Measurements from ENCODE around the gene KIAA0040.

The KIAA0040 gene

DNA sequence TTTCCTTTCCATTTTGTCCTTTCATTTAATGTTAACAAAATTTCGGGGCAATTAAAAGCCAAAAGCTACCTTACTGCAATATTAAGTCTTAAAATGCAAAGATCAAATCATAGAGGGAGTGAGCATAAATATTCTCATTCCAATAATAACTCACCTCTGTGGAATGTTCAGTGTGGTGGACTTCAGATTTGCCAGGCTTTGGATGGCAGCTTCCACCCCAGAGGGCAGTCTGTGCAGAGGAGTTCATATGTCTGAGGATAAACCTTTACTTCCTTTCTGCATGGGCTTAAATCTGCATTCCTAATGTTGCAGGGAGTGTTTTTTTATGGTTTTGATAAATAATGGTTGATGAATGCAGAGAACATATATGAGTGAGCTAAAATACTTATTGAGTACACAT is 16.3 kb downstream of the KIAA0040 start:
- Histone ChIP-seq H3K23ac (ENCODE audit: low read length in 2 of 2) (no peak overlapping the region), H4K91ac (ENCODE audit: low read length) (no peak overlapping the region), H3K18ac (ENCODE audit: low read depth in 1 of 2, low read length in 2 of 2) (no peak overlapping the region), H3K9me3 (ENCODE audit: control insufficient read depth, low read length) (no peaks in the 10 kb centered on the region), H3K36me3 (ENCODE audit: control insufficient read depth in 1 of 2, insufficient read depth in 2 of 2, low read depth in 1 of 2, low read length in 2 of 2) (no peaks in the 10 kb centered on the region), H2AK5ac (ENCODE audit: low read length, severe bottlenecking) (no peak overlapping the region), H4K8ac (ENCODE audit: low read length) (no peak overlapping the region), H3K4me2 (ENCODE audit: low read length, poor library complexity, severe bottlenecking) (no peak overlapping the region), H3K4me3 (ENCODE audit: insufficient read depth in 1 of 2, low read depth in 1 of 2, low read length in 2 of 2) (no peak overlapping the region), H3K79me1 (replicated peaks; ENCODE audit: low read length, poor library complexity, severe bottlenecking) (no peaks in the 10 kb centered on the region), H2BK12ac (ENCODE audit: low read length in 2 of 2) (no peak overlapping the region), H2AFZ (ENCODE audit: low read depth, low read length) (no peak overlapping the region), H2BK120ac (ENCODE audit: low read depth, low read length) (no peak overlapping the region), H2BK5ac (ENCODE audit: low read depth, low read length, poor library complexity, severe bottlenecking) (no peak overlapping the region), H3K4me1 (ENCODE audit: control insufficient read depth, insufficient read depth, low read depth, low read length) (no peaks in the 10 kb centered on the region), H3K9ac (ENCODE audit: low read length) (no peak overlapping the region), H3K27ac (ENCODE audit: low read length, poor library complexity, severe bottlenecking) (no peak overlapping the region), H3K27me3 (ENCODE audit: control insufficient read depth in 1 of 2, insufficient read depth in 1 of 2, low read length in 2 of 2) (no peaks in the 10 kb centered on the region), H2BK15ac (ENCODE audit: low read depth, poor library complexity, severe bottlenecking) (no peak overlapping the region), H3K14ac (ENCODE audit: low read length in 2 of 2) (no peak overlapping the region), H3K4ac (ENCODE audit: low read depth in 1 of 2, low read length in 2 of 2) (no peak overlapping the region)
- no peak for DNase-seq
- no CpG with 5 or more reads among the region's 1 CpG for WGBS

DNA sequence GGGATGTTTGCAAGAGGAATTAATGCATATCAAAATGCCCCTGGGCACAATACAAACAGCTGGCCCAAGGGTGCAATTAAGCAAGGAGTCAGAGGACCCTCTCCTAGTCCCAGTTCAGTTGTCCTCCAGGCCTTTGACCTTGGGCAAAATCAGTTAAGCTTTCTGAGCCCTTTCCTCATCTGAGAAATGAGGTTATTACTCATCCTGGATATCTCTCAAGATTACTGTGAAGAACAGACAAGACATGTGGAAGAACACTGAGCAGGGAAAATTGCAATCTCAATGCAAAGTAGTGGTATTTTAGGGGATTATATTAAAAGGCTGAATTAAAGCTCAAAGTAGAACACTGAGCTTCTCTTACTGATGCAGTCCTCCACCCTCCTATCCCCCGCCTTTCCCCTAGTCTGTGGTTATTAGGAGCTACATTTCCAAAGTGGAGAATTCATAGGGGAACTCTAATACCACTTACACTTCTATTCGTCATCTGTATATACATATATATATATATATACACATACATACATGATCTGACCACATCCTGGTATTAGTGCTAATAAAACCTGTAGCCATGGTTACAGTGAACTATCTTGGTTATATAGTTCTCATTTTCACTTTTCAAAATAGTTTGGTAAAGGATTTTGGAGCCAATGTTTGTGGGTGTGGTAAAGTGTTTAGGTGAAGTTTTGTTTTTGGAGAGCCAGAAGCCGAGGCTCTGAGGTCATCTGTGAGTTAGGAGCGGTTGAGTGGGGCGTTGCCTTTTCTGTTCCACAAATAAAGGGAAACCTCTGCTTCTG is 18.1 kb downstream of the KIAA0040 start:
- H3K4me2 ChIP-seq (ENCODE audit: low read length, poor library complexity, severe bottlenecking) = no peak overlapping the region
- H3K9ac ChIP-seq (ENCODE audit: low read length) = no peak overlapping the region
- no peak overlapping the region for H3K4me3 ChIP-seq (ENCODE audit: insufficient read depth in 1 of 2, low read depth in 1 of 2, low read length in 2 of 2)
- WGBS = 84% methylated on average over 4 of the region's 5 CpGs
- H3K4me1 ChIP-seq (ENCODE audit: control insufficient read depth, insufficient read depth, low read depth, low read length) = no peaks in the 10 kb centered on the region
- no peak overlapping the region for H2AK5ac ChIP-seq (ENCODE audit: low read length, severe bottlenecking)
- no peaks in the 10 kb centered on the region for H3K79me1 ChIP-seq (replicated peaks; ENCODE audit: low read length, poor library complexity, severe bottlenecking)
- no peaks in the 10 kb centered on the region for H3K36me3 ChIP-seq (ENCODE audit: control insufficient read depth in 1 of 2, insufficient read depth in 2 of 2, low read depth in 1 of 2, low read length in 2 of 2)
- DNase-seq = no peak
- no peaks in the 10 kb centered on the region for H3K9me3 ChIP-seq (ENCODE audit: control insufficient read depth, low read length)
- H2AFZ ChIP-seq (ENCODE audit: low read depth, low read length) = no peak overlapping the region
- no peak overlapping the region for H2BK120ac ChIP-seq (ENCODE audit: low read depth, low read length)
- H3K18ac ChIP-seq (ENCODE audit: low read depth in 1 of 2, low read length in 2 of 2) = no peak overlapping the region
- H3K23ac ChIP-seq (ENCODE audit: low read length in 2 of 2) = no peak overlapping the region
- H2BK12ac ChIP-seq (ENCODE audit: low read length in 2 of 2) = no peak overlapping the region
- H2BK15ac ChIP-seq (ENCODE audit: low read depth, poor library complexity, severe bottlenecking) = no peak overlapping the region
- no peak overlapping the region for H2BK5ac ChIP-seq (ENCODE audit: low read depth, low read length, poor library complexity, severe bottlenecking)
- H3K27me3 ChIP-seq (ENCODE audit: control insufficient read depth in 1 of 2, insufficient read depth in 1 of 2, low read length in 2 of 2) = no peaks in the 10 kb centered on the region
- H3K4ac ChIP-seq (ENCODE audit: low read depth in 1 of 2, low read length in 2 of 2) = no peak overlapping the region
- no peak overlapping the region for H4K8ac ChIP-seq (ENCODE audit: low read length)
- H3K27ac ChIP-seq (ENCODE audit: low read length, poor library complexity, severe bottlenecking) = no peak overlapping the region
- H3K14ac ChIP-seq (ENCODE audit: low read length in 2 of 2) = no peak overlapping the region
- H4K91ac ChIP-seq (ENCODE audit: low read length) = no peak overlapping the region

DNA sequence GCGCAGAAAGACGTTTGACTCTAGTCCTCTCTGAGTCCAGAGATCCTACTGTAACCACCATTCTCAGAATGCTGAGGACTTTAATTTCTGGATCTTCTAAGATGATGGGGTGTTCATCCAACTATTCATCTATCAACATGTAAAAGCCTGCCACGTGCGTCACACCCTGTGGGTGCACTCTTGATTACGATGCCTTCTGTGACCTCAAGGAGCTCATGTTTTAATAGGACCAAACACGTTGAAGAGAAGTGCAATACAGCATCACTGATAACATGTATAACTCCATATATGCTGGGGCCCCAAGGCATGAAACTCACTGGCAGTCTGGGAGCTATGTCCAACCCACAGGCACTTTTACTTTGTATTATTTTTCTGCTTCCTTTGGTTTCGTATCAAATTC is 19.0 kb downstream of the KIAA0040 start:
- Histone ChIP-seq H2BK5ac (ENCODE audit: low read depth, low read length, poor library complexity, severe bottlenecking) (no peak overlapping the region), H3K4me2 (ENCODE audit: low read length, poor library complexity, severe bottlenecking) (no peak overlapping the region), H4K8ac (ENCODE audit: low read length) (no peak overlapping the region), H3K27ac (ENCODE audit: low read length, poor library complexity, severe bottlenecking) (no peak overlapping the region), H2AFZ (ENCODE audit: low read depth, low read length) (no peak overlapping the region), H3K14ac (ENCODE audit: low read length in 2 of 2) (no peak overlapping the region), H3K27me3 (ENCODE audit: control insufficient read depth in 1 of 2, insufficient read depth in 1 of 2, low read length in 2 of 2) (no peaks in the 10 kb centered on the region), H3K9ac (ENCODE audit: low read length) (no peak overlapping the region), H2BK15ac (ENCODE audit: low read depth, poor library complexity, severe bottlenecking) (no peak overlapping the region), H3K18ac (ENCODE audit: low read depth in 1 of 2, low read length in 2 of 2) (no peak overlapping the region), H2BK12ac (ENCODE audit: low read length in 2 of 2) (no peak overlapping the region), H3K23ac (ENCODE audit: low read length in 2 of 2) (no peak overlapping the region), H2AK5ac (ENCODE audit: low read length, severe bottlenecking) (no peak overlapping the region), H3K79me1 (replicated peaks; ENCODE audit: low read length, poor library complexity, severe bottlenecking) (no peaks in the 10 kb centered on the region), H2BK120ac (ENCODE audit: low read depth, low read length) (no peak overlapping the region), H3K4me1 (ENCODE audit: control insufficient read depth, insufficient read depth, low read depth, low read length) (no peaks in the 10 kb centered on the region), H3K4me3 (ENCODE audit: insufficient read depth in 1 of 2, low read depth in 1 of 2, low read length in 2 of 2) (no peak overlapping the region), H3K4ac (ENCODE audit: low read depth in 1 of 2, low read length in 2 of 2) (no peak overlapping the region), H3K9me3 (ENCODE audit: control insufficient read depth, low read length) (no peaks in the 10 kb centered on the region), H4K91ac (ENCODE audit: low read length) (no peak overlapping the region), H3K36me3 (ENCODE audit: control insufficient read depth in 1 of 2, insufficient read depth in 2 of 2, low read depth in 1 of 2, low read length in 2 of 2) (no peaks in the 10 kb centered on the region)
- DNase-seq = no peak
- 90% methylated on average over 7 of the region's 7 CpGs for WGBS

DNA sequence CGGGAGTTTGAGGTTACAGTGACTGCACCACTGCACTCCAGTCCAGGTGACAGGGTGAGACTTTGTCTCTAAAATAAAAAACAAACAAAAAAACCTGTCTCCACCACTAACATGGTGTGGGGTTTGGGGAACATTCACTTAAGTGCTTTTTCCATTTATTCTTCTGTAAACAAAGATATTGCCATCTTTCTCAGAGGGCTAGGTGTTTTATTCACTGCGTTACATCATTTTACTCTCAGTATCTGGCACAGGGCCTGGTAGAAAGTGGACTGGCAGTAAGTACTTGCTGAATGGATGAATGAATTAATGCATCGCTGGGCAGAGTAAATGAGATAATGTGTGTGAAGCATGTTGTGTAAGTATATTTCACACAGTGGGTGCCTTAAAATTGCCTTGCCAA is 20.1 kb downstream of the KIAA0040 start:
- no peaks in the 10 kb centered on the region for H3K4me1 ChIP-seq (ENCODE audit: control insufficient read depth, insufficient read depth, low read depth, low read length)
- H4K8ac ChIP-seq (ENCODE audit: low read length) = no peak overlapping the region
- DNase-seq = no peak
- no peaks in the 10 kb centered on the region for H3K36me3 ChIP-seq (ENCODE audit: control insufficient read depth in 1 of 2, insufficient read depth in 2 of 2, low read depth in 1 of 2, low read length in 2 of 2)
- no peak overlapping the region for H3K23ac ChIP-seq (ENCODE audit: low read length in 2 of 2)
- no peak overlapping the region for H2BK15ac ChIP-seq (ENCODE audit: low read depth, poor library complexity, severe bottlenecking)
- no peak overlapping the region for H3K4me2 ChIP-seq (ENCODE audit: low read length, poor library complexity, severe bottlenecking)
- no peak overlapping the region for H3K27ac ChIP-seq (ENCODE audit: low read length, poor library complexity, severe bottlenecking)
- no peak overlapping the region for H2AFZ ChIP-seq (ENCODE audit: low read depth, low read length)
- H3K14ac ChIP-seq (ENCODE audit: low read length in 2 of 2) = no peak overlapping the region
- H2BK12ac ChIP-seq (ENCODE audit: low read length in 2 of 2) = no peak overlapping the region
- no peak overlapping the region for H3K9ac ChIP-seq (ENCODE audit: low read length)
- H3K27me3 ChIP-seq (ENCODE audit: control insufficient read depth in 1 of 2, insufficient read depth in 1 of 2, low read length in 2 of 2) = peaks cover 0 to under 1% of the 10 kb centered on the region in 2 experiments
- H3K18ac ChIP-seq (ENCODE audit: low read depth in 1 of 2, low read length in 2 of 2) = no peak overlapping the region
- H3K9me3 ChIP-seq (ENCODE audit: control insufficient read depth, low read length) = no peaks in the 10 kb centered on the region
- H2BK120ac ChIP-seq (ENCODE audit: low read depth, low read length) = no peak overlapping the region
- no peak overlapping the region for H2AK5ac ChIP-seq (ENCODE audit: low read length, severe bottlenecking)
- H2BK5ac ChIP-seq (ENCODE audit: low read depth, low read length, poor library complexity, severe bottlenecking) = no peak overlapping the region
- H3K4ac ChIP-seq (ENCODE audit: low read depth in 1 of 2, low read length in 2 of 2) = no peak overlapping the region
- no peak overlapping the region for H3K4me3 ChIP-seq (ENCODE audit: insufficient read depth in 1 of 2, low read depth in 1 of 2, low read length in 2 of 2)
- WGBS = 95% methylated on average over 3 of the region's 3 CpGs
- H4K91ac ChIP-seq (ENCODE audit: low read length) = no peak overlapping the region
- H3K79me1 ChIP-seq (replicated peaks; ENCODE audit: low read length, poor library complexity, severe bottlenecking) = no peaks in the 10 kb centered on the region

Measured in mesenchymal stem cell (in vitro differentiated cells and primary cell).